HG02870 (cell line): ENCODE measurements around the gene NT5C2.
"Not testable (repeated sequence)": the region's sequence is repeated elsewhere in the genome, so short reads cannot be mapped to it uniquely, and the experiment has no call there.

Experiments
- ATAC-seq: cut with Tn5 transposase; IDR thresholded peaks from one replicate; pipeline ENCODE4 v1.9.1; 2021; ENCODE audit warnings: mild to moderate bottlenecking, moderate library complexity; ENCODE audit not compliant: unreplicated experiment

The NT5C2 gene

GRCh38 chr10:103167554-103167953, 25.5 kb downstream of the NT5C2 start:
- ATAC-seq = not testable (repeated sequence)

- ATAC-seq = no peak
These were observed 26.5 kb downstream of the NT5C2 start for GRCh38 chr10:103166523-103166922.

GRCh38 chr10:103163766-103164403, 29.2 kb downstream of the NT5C2 start:
- ATAC-seq = not testable (repeated sequence)

- no peak for ATAC-seq
These were observed 35.8 kb downstream of the NT5C2 start for GRCh38 chr10:103157246-103157645.

GRCh38 chr10:103155471-103156085, 37.5 kb downstream of the NT5C2 start:
- ATAC-seq = no peak

GRCh38 chr10:103154521-103155299, 38.4 kb downstream of the NT5C2 start:
- ATAC-seq = no peak

- no peak for ATAC-seq
These were observed 39.5 kb downstream of the NT5C2 start for GRCh38 chr10:103153302-103154197.

- ATAC-seq = no peak
These were observed 43.0 kb downstream of the NT5C2 start for GRCh38 chr10:103149991-103150622.

- ATAC-seq = no peak
These were observed 45.4 kb downstream of the NT5C2 start for GRCh38 chr10:103147645-103148044.

- no peak for ATAC-seq
These were observed 47.1 kb downstream of the NT5C2 start for GRCh38 chr10:103145860-103146466.

- no peak for ATAC-seq
These were observed 48.0 kb downstream of the NT5C2 start for GRCh38 chr10:103145046-103145445.

GRCh38 chr10:103144041-103144440, 49.0 kb downstream of the NT5C2 start:
- no peak for ATAC-seq

GRCh38 chr10:103143641-103144040, 49.4 kb downstream of the NT5C2 start:
- ATAC-seq = not testable (repeated sequence)

GRCh38 chr10:103141950-103142349, 51.1 kb downstream of the NT5C2 start:
- ATAC-seq = no peak

GRCh38 chr10:103140469-103140868, 52.6 kb downstream of the NT5C2 start:
- no peak for ATAC-seq

GRCh38 chr10:103139803-103140202, 53.3 kb downstream of the NT5C2 start:
- no peak for ATAC-seq

GRCh38 chr10:103135168-103135567, 57.9 kb downstream of the NT5C2 start:
- ATAC-seq = not testable (repeated sequence)

- ATAC-seq = no peak
These were observed 62.2 kb downstream of the NT5C2 start for GRCh38 chr10:103130910-103131309.

- ATAC-seq = not testable (repeated sequence)
These were observed 62.9 kb downstream of the NT5C2 start for GRCh38 chr10:103130180-103130579.

GRCh38 chr10:103127241-103127640, 65.8 kb downstream of the NT5C2 start:
- ATAC-seq = no peak
